WTC11 (cell line): ENCODE measurements around the gene HEXD.
"Not testable (repeated sequence)": the region's sequence is repeated elsewhere in the genome, so short reads cannot be mapped to it uniquely, and the experiment has no call there.

Experiments
- NFYB ChIP-seq: sonication (generic); formaldehyde crosslinking; conservative IDR thresholded peaks from 2 replicates; pipeline ENCODE4 v1.8.0; 2022; ENCODE audit warnings: low read depth, missing genetic modification reagents
- TCF7 ChIP-seq: sonication (generic); formaldehyde crosslinking; IDR thresholded peaks from 2 replicates; pipeline ENCODE4 v1.8.0; 2022; ENCODE audit warnings: mild to moderate bottlenecking, low read depth, missing genetic modification reagents, moderate library complexity
- ZNF512 ChIP-seq: sonication (generic); formaldehyde crosslinking; IDR thresholded peaks from 2 replicates; pipeline ENCODE4 v1.8.1; 2022; ENCODE audit warnings: missing genetic modification reagents, borderline replicate concordance

GRCh38 chr17:82377294-82377693 lies 40.9 kb upstream of the HEXD start:
- not testable (repeated sequence) for TF ChIP-seq NFYB, TCF7, ZNF512 (CRISPR knock-in tag)
